GM19455 (cell line): ENCODE measurements around the gene CCDC12.

Source experiments
- ATAC-seq: cut with Tn5 transposase; IDR thresholded peaks from one replicate; pipeline ENCODE4 v1.9.1; 2021; ENCODE audit not compliant: unreplicated experiment

CCDC12 gene

DNA sequence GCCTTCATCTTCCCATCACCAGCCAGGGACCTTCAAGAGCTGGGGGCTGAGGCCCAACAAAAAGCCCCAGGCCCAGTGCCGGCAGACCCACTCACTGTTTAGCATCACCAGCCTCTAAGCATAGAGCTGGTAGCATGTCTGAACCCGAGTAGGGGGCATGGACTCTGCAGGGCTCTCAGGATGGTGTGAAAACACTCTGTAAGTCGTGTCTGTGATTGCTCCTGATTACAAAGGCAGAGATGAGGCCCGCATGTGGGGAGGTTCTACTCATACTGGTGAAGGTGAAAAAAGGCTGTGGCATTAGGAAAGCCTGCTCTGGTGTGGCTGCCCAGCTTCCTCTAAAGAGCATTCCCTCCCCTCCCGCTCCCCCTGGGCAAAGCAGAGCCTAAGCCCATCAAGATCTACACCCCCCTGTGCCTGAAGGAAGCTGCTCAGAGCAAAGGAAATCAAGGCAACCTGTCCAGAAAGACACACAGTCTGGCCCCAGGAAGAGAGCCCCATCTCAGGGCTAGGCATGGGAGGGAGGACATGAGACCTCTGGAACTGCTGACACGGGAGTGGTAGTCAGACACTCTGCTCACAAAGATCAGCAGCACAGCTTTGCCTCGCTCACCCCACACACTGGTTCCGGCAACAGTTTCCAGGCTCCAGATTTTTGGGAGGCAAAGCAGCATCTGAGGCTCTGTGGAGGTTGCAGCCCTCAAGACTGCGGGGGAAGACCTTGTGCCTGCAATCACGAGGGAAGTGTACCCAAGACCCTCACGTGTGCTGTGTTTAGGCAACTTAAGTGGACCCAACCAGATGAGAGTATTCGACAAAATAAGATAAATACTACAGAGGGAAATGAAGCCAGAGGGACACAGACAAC lies 36.7 kb downstream of the CCDC12 start:
- ATAC-seq: no peak

DNA sequence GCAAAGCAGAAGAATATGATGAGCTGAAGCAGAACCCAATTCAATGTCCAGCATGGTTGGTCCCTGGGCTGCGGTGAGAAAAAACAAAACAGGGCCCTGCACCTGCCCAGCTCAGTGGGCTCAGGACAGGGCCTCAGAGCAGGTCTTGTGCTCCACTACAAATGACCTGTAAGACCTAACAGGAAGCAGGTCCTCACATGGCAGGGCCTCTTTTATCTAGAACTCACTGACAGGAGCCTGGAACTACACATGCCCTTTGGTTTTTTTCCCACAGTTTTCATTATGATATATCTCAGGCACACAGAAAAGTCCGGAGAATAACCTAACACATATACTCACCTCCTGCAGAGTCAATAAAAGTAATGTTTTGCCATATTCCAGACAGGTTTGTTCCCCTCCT lies 38.4 kb downstream of the CCDC12 start:
- no peak for ATAC-seq

DNA sequence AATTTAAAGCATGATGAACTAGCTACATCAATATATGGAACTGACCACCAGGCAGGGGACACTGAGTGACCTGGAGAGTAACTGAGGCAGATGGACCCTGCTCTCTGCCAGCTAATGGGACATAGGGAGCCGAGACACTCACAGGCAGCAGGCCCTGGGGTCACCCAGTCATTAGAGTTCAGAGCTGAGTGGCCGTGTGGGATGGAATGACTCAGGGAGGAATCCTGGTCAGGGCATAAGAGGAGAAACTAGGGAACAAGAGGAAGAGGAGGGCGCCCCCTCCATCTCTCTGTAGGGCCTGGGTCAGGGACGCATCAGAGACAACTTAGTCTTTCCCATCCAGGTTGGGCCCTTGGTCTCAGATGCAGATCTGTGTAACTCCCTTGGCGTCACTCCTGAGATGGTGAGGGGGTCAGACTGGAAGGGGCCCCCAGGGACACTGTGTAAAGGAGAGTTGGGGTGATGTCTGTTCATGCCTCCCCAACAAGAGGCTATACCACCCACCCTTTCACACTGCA lies 39.8 kb downstream of the CCDC12 start:
- no peak for ATAC-seq

DNA sequence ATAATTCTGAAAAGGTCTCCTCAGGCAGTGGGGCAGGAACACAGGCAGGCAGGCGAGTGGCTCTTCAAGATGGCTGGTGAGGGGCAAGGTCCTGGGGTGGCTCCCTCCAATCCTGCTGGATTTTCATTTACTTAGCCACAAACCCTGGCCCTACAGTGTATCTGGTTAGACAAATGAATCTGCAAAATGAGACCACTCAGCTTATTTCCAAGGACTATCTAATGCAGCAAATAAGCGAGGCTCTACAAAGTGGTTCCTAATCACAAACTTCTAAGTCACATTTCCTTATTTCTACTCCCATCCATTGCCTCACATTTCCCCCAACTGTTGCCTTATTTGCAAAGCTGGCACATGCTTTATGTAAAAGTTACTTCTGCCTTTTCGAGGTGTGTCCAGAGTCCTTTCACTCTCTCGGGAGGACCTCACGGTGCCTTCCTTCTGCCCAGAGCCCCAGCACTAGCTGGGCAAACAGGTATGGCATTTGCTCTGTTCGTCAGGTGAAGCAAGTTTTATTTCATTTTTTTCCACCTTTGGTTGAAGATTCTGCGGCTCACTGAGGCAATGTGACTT lies 40.5 kb downstream of the CCDC12 start:
- no peak for ATAC-seq

DNA sequence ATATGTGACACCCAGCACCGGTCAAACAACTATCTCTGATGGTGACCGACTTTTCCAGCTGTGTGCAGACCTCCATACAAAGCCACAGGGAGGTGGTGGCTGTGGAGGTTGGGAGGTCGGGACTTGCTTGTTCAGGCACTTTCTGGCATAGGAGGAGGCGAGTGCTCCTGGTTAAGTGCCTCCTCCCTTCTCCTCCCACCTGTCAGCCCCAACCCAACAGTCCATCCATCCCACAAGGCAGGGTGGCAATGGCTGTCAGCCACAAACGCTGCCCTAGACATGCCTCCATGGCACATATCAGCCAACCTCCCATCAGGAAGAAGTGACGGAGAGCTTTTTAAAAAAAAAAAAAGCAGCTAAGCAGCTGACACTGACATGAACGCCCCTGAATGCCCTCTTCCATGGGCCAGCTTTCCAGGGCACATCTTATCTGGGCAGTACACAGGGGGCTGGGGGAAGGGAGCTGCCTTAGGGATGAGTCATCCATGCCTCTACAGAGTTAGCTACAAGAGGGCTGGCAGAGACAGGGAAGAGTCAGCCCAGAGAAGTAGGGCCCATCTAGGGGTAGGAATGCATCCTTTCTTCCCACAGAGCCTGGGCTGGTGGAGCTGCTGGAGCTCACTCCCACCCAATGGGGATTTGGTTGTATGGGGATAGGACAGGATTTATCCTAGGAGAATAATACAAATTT lies 41.2 kb downstream of the CCDC12 start:
- ATAC-seq: no peak

DNA sequence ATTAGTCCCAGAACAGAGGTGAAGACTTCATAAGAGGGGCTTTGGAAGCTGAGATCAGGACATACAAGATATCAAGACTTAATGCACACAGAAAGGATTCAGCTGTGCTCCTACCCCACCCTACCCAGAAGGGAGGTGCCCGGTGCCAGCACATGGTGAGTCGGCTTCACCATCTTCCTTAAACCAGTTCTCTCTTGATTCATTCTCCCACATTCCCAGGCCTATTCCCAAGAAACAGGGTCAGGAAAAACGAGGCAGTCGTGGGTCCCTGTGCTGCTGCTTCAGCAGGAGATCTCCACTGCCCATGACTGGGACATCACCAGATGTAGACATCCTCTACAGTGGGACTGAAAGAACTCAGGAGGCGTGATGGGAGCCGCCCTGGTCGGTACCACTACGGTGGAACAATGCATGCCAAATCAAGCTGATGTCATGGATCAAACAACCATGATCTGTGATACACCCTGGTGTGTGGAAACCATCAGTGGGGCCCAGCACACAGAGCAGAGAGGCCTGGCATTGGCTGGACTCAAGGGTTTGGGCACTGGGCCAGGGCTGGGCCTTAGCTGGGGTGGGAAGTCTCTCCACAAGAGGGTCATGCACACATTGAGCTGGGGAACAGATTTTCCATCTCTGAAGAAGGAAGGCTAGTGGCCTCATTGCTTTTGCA lies 41.9 kb downstream of the CCDC12 start:
- no peak for ATAC-seq

DNA sequence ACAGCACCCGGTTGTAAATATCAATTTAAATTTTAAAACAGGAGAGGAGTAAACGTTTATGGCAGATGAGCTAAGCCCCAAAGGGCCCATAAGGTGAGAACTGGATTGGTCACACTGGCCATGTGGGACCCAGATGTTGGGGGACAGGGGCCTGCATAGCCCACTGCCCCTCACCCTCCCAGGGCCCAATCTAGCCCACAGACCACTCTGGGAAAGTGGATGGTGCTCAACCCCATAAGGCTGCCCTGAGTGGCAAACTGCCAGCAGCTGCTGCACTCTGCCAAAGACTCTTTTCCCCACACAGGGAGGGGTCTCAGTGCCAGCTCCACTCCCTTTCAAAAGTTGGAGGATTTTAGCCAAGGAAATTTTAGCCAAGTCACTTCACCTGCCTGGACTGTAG lies 42.5 kb downstream of the CCDC12 start:
- no peak for ATAC-seq

DNA sequence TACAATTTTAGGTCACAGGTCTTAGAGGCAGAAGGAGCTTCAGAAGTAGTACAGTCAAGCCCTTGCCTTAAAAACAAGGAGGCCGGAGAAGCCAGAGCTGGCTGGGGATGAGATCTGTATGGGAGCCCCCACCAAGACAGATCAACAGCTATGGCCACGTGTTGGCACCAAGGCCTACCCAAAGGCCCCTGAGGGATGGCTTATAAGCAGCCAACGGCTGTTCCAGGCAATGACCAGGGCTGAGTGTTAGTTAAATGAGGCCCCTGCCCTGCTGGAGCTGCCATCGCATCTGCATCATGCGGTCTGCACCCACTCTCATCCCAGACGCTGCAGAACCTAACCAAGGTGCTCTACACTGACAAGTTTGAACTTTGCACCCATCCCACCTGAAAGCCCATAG lies 43.3 kb downstream of the CCDC12 start:
- no peak for ATAC-seq

DNA sequence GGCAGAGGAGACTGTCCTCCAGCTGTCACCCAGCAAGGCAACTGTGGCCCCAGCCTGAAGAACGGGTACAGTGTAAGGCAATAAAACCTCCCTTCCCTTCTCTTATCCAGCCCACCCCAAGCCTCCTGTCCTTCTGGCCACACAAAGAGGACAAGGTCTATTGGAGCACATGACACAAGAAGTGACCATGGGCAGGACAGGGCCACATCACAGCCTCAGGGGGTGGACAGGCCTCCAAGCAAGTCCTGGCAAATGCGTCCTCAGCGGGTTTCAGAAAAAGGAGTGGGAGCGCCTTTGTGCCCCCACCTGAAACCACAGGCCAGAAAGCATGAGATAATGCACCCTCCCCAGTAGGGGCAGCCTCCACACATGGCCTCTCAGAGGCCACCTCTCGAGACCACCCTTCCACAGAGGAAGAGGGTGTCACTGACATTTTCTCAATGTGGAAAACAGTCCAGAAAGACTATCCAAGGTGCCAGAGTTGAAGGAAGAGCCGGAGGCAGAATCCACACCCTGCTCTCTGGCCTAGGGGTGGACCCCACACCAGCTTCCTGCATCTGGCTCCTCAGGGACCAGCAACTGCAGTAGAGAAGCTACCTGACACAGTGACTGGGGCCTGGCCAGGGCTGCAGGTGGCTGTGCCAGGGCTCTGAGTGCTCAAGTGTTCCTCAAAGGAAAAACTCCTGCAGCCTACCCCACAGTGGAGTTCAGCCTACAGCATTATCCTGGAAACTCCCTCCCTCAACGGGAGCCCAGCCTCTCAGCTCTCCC lies 43.9 kb downstream of the CCDC12 start:
- ATAC-seq: no peak

DNA sequence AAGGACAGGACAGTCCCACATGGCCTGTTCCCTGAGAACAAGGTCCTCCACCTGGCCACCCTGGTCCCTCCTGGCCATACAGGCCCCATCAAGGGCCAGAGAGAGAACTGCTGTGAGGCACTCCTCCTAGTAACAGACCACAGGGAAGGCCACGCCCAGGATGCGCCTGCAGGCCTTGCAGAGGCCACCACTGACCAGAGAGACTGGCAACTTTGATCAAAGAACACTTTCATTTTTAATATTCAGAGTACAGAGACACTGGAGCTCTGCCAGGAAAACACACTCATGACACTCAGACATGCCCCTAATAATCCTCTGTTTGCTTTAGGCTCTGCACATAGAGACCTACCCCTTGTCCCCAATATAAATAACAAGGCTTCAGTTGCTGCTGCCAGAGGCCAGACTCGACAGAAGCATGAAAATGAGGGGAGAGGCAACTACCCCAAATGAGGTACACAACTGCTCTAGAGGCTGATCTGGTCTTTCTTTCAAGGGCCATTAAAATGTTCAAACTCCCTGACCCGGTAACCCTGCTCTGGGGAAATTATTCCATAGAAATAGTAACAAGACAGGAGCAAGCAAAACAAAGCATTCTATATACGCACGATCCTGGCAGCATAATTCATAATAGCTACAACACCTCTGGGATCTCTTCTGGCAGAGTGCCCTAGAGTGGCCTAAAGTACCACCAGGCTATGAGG lies 44.8 kb downstream of the CCDC12 start:
- ATAC-seq: no peak

DNA sequence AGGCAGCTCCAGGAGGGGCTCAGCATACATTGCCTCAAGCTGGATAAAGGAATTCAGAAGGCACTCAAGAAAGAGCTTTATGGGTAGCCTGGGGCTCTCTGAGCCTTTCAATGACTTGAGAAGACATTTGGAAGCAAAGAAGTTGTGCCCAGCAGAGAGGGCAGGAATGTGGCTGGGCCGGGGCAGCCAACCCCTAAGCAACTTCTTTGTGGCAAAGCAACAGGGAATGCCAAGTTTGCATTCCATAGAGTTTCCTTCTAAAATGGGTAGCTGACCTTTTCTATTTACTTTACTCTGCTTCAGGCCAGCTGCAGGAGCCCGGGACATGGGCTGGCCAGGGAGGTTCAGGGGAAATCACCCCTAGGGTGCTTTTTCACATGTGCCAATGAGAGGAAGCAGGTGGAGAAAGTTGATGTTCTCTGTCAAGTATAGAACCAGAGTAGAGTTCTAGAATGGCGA lies 45.6 kb downstream of the CCDC12 start:
- ATAC-seq: no peak

DNA sequence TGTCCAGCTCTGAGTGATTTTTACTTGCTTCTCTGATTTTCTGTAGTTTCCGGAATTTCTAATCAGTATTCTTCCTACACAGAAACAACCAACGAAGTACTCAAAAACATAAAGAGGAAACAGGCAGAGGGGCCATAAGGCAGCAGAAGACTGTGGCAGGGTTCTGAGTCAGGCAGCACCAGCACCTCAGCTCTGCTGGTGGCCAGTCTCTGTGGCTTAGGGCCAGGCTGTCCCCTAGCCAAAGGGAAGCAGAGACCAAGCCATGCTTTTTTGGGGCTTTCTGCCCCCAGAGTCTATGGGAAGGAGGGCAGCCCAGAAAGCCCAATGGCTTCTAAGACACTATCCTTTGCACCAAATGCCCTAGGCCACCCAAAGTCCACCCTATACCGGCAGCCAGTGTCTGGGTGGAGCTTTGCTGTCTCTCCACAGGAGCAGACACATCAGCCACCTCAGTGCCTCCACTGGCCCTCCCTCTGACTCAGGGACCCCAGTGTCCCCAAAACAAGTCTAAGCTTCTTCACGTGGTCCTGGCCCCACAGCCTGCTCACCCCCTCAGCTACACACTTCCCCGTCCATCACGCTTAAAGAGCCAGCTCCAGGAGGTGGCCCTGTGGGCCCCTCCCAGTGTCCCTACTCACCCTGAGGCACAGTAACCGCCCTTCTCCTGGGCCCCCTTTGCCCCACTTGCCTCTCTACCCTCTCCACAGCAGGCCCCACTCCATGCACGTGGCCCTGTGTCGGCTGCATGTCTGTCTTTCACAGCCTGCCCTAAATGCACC lies 46.2 kb downstream of the CCDC12 start:
- ATAC-seq: no peak

DNA sequence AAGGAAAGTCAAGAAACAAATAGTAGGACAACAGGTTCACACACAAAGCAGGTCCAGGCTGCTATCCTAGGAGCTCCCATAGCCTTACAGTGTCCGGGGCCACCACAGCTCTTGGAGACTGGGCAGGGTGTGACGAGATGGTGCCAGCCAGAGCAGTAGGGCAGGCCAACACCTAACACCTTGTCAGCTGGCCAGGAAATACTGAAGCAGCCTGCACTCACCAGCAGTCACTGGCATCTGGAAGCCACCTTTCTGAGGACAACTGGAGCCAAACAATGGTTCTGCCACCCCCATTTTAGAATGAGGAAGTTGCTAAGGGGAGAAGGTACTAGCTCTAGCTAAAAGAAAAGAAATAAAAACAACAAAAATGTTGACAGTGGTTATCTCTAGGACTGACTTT lies 47.2 kb downstream of the CCDC12 start:
- ATAC-seq: no peak

DNA sequence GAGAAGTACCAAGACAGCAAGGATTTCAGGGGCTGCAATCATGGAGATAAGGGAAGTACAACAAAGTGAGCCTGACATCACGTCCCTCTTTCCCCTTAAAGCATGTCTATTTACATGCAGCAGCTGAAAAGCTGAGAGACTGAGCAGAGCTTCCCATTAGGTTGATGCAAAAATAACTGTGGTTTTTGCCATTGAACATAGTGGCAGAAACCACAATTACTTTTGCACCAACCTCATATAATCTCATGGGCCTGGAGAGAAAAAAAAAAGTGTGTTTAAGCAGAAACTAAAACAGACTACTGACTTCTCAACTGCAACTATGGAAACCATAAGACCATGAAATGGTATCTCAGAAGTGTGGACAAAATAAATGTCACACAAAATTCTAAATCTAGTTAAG lies 48.3 kb downstream of the CCDC12 start:
- ATAC-seq: no peak

DNA sequence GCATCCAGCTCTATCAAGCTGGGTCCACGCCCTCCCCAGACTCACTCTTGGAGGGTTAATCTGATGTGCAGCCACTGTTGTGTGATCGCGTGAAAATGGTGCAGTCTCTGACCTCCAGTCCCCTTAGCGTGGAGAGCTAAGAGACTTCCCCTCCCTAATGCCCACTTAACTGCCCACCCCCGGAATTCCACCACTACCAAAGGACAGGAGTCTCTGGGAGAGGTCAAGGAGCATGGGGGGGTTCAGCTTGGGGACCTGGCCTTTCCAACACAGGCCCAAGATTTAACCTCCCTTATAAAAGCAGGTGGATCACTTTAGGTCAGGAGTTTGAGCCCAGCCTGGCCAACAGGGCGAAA lies 48.8 kb downstream of the CCDC12 start:
- ATAC-seq: no peak

DNA sequence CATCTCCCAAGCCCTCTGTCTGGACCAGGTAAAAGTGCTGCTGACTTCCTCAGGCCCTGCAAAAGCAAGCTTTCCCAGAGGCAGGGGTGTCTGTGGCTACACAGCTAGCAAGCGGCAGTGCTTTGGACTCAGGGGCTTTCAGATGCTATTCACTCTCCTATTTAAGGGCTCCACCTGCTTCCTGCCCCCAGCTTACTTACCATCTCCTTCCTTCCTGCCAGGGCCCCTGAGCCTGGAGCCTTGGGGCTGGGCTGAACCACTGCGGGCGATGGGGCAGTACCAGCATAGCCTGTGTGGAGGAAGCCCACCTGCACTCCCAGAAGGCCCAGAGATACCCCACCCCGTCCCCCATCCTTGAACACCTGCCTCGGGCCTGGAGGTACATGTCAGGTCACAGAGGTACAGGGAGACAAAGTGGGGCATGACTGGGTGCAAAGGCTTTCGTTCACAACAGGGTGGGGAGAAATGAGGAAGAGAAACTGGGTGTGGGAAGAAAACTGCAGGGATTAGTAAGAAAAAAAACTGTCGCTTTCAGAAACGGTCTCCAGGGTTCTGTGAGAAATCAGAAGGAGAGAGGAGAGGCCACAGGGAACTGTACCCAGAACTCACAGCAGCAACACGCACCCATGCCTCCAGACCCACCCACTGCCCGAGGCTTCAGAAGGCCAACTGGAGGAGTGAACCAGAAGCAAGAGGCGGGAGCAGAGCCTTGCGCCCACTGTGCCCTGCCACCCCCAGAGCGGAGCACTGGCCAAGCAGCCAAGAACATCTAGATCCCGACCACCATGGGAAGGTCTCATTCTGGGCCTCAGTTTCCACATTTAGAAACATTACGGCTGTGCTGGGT lies 49.5 kb downstream of the CCDC12 start:
- ATAC-seq: peak; percentile 52

DNA sequence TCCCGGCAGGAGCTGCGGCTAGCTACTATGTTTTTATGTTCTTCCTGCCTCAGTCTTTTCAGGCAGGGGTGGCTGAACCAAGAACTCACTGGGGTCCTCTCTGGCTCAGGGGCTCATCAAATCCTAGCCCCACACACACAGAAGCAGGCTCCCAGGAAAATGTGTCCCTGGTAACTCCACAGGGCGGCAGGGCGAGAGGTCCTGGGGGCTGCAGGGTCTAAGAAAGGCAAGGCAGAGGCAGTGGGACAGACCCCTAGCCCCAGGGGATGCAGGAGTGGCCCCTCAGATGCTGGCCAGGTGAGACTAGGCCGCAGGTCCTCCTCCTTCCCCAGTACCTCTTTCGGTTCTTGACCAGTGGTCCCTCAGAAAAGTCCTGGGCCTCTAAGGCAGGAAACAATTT lies 50.1 kb downstream of the CCDC12 start:
- peak; percentile 2 for ATAC-seq

DNA sequence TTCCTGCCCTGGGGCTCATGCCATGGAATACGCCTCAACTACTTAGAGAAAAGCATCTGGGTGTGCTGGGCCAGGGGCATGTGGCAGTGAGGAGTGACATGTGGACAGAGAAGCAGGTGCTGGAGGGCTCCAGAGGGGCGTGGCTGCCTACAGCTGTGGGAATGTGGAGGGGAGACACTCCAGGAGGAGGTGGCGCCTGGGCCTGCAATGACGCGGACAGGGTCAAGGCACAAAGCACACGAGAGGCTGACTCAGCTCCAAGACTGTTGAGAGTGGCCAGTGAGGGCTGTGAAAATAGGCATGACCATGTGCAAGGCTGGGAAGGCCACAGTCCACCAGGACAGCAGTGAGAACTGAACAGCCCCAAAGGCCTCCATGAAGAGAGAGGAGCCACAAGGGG lies 50.5 kb downstream of the CCDC12 start:
- no peak for ATAC-seq
